Lower lobe of right lung (tissue), 2 donors: ENCODE results near the gene LMO4. TPM values are rescaled to one million over a fixed set of nuclear protein-coding genes. Genes with fewer than 3 reads are reported as not detected.

Experiments used
- ATAC-seq, 2 donors: fragments of 200-7000 bp; cut with Tn5 transposase; one replicate each; pipeline ENCODE4 v1.9.1; 2020 to 2022; ENCODE audit warnings: mild to moderate bottlenecking in 2 of 2, moderate library complexity in 2 of 2
- DNase-seq: peaks from one replicate; pipeline ENCODE4 v3.0.0-alpha.2; 2020
- H3K27ac ChIP-seq: fragments of 200-600 bp; one replicate; pipeline ENCODE4 v1.8.0; 2022
- H3K27me3 ChIP-seq: fragments of 200-600 bp; one replicate; pipeline ENCODE4 v1.8.0; 2022; ENCODE audit warnings: low read depth
- H3K36me3 ChIP-seq: fragments of 200-600 bp; one replicate; pipeline ENCODE4 v1.8.0; 2022; ENCODE audit warnings: mild to moderate bottlenecking
- H3K4me1 ChIP-seq: fragments of 200-600 bp; one replicate; pipeline ENCODE4 v1.8.0; 2022
- H3K4me3 ChIP-seq: fragments of 200-600 bp; one replicate; pipeline ENCODE4 v1.8.0; 2022; ENCODE audit warnings: mild to moderate bottlenecking
- H3K9me3 ChIP-seq: fragments of 200-600 bp; one replicate; pipeline ENCODE4 v1.8.0; 2022
- CTCF ChIP-seq: fragments of 200-600 bp; IDR thresholded peaks from one replicate; pipeline ENCODE4 v1.8.0; 2022; ENCODE audit warnings: antibody characterized with exemption, mild to moderate bottlenecking
- intact Hi-C: fragments of 100-400 bp; cut with DNase I; formaldehyde crosslinking; loops from one replicate; pipeline ENCODE4 v1.11.0; 2022
- total RNA-seq: library from RNA; stranded (reverse); fragmentation: NEBNext Ultra II Directional; extraction: Animal tissue kit (Norgen Biotek cat#: 25700); gene quantifications from one replicate; pipeline ENCODE4 v1.2.1, GENCODE V29; 2021
- donor health status: DM: no; HTN: yes; CAD: no; lungs with severe emphysema.

LMO4 gene
- total RNA-seq, 1 donor from 2014 or later, result 53.0 TPM

- no peak for TF ChIP-seq CTCF
- H3K4me1 ChIP-seq, result no peaks in the 10 kb centered on the region
- no peak for ATAC-seq
- no peaks in the 10 kb centered on the region for H3K27me3 ChIP-seq
- intact Hi-C loops, result no loop called here
- no peak overlapping the region for H3K4me3 ChIP-seq
- no peaks in the 10 kb centered on the region for H3K9me3 ChIP-seq
- no peaks in the 10 kb centered on the region for H3K36me3 ChIP-seq
- H3K27ac ChIP-seq, result no peak overlapping the region
- DNase-seq, result no peak
These were observed 27.9 kb downstream of the LMO4 start for GRCh38 chr1:87356591-87356990.

- H3K4me3 ChIP-seq, result no peak overlapping the region
- no peaks in the 10 kb centered on the region for H3K27me3 ChIP-seq
- no peak overlapping the region for H3K27ac ChIP-seq
- H3K4me1 ChIP-seq, result no peaks in the 10 kb centered on the region
- H3K9me3 ChIP-seq, result no peaks in the 10 kb centered on the region
- intact Hi-C loops, result no loop called here
- no peaks in the 10 kb centered on the region for H3K36me3 ChIP-seq
- ATAC-seq, result no peak
- no peak for DNase-seq
- no peak for TF ChIP-seq CTCF
These were observed 29.5 kb downstream of the LMO4 start for GRCh38 chr1:87358219-87358618.

- no peak for TF ChIP-seq CTCF
- Histone ChIP-seq H3K27ac (no peak overlapping the region), H3K9me3 (no peaks in the 10 kb centered on the region), H3K36me3 (no peaks in the 10 kb centered on the region), H3K27me3 (no peaks in the 10 kb centered on the region), H3K4me3 (no peak overlapping the region), H3K4me1 (no peaks in the 10 kb centered on the region)
- no peak for DNase-seq
- ATAC-seq, result no peak
- intact Hi-C loops, result no loop called here
These were observed 30.9 kb downstream of the LMO4 start for GRCh38 chr1:87359586-87359985.

GRCh38 chr1:87362063-87362833, 33.6 kb downstream of the LMO4 start:
- DNase-seq, result no peak
- Histone ChIP-seq H3K4me1 (no peaks in the 10 kb centered on the region), H3K9me3 (no peaks in the 10 kb centered on the region), H3K27me3 (no peaks in the 10 kb centered on the region), H3K36me3 (no peaks in the 10 kb centered on the region), H3K27ac (no peak overlapping the region), H3K4me3 (no peak overlapping the region)
- TF ChIP-seq CTCF, result no peak
- no peak for ATAC-seq
- intact Hi-C loops, result no loop called here

- H3K27me3 ChIP-seq, result no peaks in the 10 kb centered on the region
- no peak for ATAC-seq
- no peak for TF ChIP-seq CTCF
- DNase-seq, result no peak
- no peaks in the 10 kb centered on the region for H3K9me3 ChIP-seq
- H3K4me3 ChIP-seq, result no peak overlapping the region
- H3K36me3 ChIP-seq, result no peaks in the 10 kb centered on the region
- no peak overlapping the region for H3K27ac ChIP-seq
- no peaks in the 10 kb centered on the region for H3K4me1 ChIP-seq
- intact Hi-C loops, result no loop called here
These were observed 34.2 kb downstream of the LMO4 start for GRCh38 chr1:87362834-87363426.
